ENCODE results near the gene KLHL40. TPM values are rescaled to one million over a fixed set of nuclear protein-coding genes. Genes with fewer than 3 reads are reported as not detected.

KLHL40 gene
- total and polyA plus RNA-seq, 10 of the 15 experiments (the other 5 are each of a cell fraction or from before 2014, with no cell fraction given) = not detected

GRCh38 chr3:42704136-42704841, 19.0 kb downstream of the KLHL40 start:
- ATAC-seq = no peak
- no peak overlapping the region for H2AFZ ChIP-seq (ENCODE audit: control insufficient read depth, low read depth, low read length)
- intact Hi-C loops (cut with micrococcal nuclease; ENCODE audit: unreplicated experiment) (no loop called here), in situ Hi-C loops (cut with MboI) (no loop called here)
- H3K36me3 ChIP-seq (ENCODE audit: control insufficient read depth in 2 of 2, insufficient read depth in 2 of 2, low read length in 1 of 2) = no peaks in the 10 kb centered on the region
- ChIA-PET RAD21 (ENCODE audit: unreplicated experiment) (no interaction called here), SMC1A (ENCODE audit: uncharacterized antibody, unreplicated experiment) (no interaction called here), POLR2A (no interaction called here), CTCF (no interaction called here)
- H4K20me1 ChIP-seq (ENCODE audit: control insufficient read depth, insufficient read depth) = no peaks in the 10 kb centered on the region
- no peak for FAIRE-seq
- no peak overlapping the region for H3K9ac ChIP-seq (ENCODE audit: control insufficient read depth, insufficient read depth, low read length)
- DNase-seq (ENCODE audit: low read depth, low spot score) = no peak
- H3K79me2 ChIP-seq (ENCODE audit: control insufficient read depth, insufficient read depth, low read length) = no peaks in the 10 kb centered on the region
- no peaks in the 10 kb centered on the region for H3K4me1 ChIP-seq (ENCODE audit: control insufficient read depth, insufficient read depth, low read length)
- no peak overlapping the region for H3K4me2 ChIP-seq (ENCODE audit: control insufficient read depth, insufficient read depth)
- H3K9me3 ChIP-seq (replicated peaks; ENCODE audit: control insufficient read depth, insufficient read depth, low read length) = no peaks in the 10 kb centered on the region
- no TSS peak for BruUV-seq (replicated peaks)
- no peak overlapping the region for H3K27ac ChIP-seq (ENCODE audit: control insufficient read depth, insufficient read depth)
- no peaks in the 10 kb centered on the region; a peak in 1 of 4 replicates for H3K27me3 ChIP-seq (replicated peaks in 1 of 2; ENCODE audit: control insufficient read depth in 2 of 2, insufficient read depth in 2 of 2, low read length in 1 of 2)
- H3K4me3 ChIP-seq = no peak overlapping the region
- 15% methylated on average over 8 of the region's 8 CpGs for WGBS (ENCODE audit: insufficient coverage, insufficient replicate concordance, low lambda C conversion rate, missing lambda C conversion rate)
- no peak for TF ChIP-seq RBBP5 (conservative IDR thresholded peaks at IDR 0.05)
- no peak for TF ChIP-seq ZNF384 (IDR thresholded peaks at IDR 0.05; ENCODE audit: borderline replicate concordance, low read depth, low read length)
- TF ChIP-seq CUX1 (IDR thresholded peaks at IDR 0.05; ENCODE audit: insufficient replicate concordance, low read depth, low read length) = no peak
- TF ChIP-seq, protein P1, sequence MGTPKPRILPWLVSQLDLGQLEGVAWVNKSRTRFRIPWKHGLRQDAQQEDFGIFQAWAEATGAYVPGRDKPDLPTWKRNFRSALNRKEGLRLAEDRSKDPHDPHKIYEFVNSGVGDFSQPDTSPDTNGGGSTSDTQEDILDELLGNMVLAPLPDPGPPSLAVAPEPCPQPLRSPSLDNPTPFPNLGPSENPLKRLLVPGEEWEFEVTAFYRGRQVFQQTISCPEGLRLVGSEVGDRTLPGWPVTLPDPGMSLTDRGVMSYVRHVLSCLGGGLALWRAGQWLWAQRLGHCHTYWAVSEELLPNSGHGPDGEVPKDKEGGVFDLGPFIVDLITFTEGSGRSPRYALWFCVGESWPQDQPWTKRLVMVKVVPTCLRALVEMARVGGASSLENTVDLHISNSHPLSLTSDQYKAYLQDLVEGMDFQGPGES (IDR thresholded peaks at IDR 0.05) = no peak
- TF ChIP-seq, protein P2, sequence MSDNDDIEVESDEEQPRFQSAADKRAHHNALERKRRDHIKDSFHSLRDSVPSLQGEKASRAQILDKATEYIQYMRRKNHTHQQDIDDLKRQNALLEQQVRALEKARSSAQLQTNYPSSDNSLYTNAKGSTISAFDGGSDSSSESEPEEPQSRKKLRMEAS (IDR thresholded peaks at IDR 0.05; ENCODE audit: low read depth, low read length) = no peak
- TF ChIP-seq NBN (IDR thresholded peaks at IDR 0.05) = no peak
- TF ChIP-seq POU2F2 (IDR thresholded peaks at IDR 0.05; ENCODE audit: borderline replicate concordance, low read depth, low read length) = no peak
- no peak for TF ChIP-seq FOXM1 (IDR thresholded peaks at IDR 0.05; ENCODE audit: low read depth, low read length)
- no peak for TF ChIP-seq SREBF1 (IDR thresholded peaks at IDR 0.05; ENCODE audit: low read length)
- TF ChIP-seq RAD51 (IDR thresholded peaks at IDR 0.05) = no peak
- TF ChIP-seq ZBTB40 (IDR thresholded peaks at IDR 0.05; ENCODE audit: borderline replicate concordance) = no peak
- TF ChIP-seq RELA (IDR thresholded peaks at IDR 0.05; ENCODE audit: borderline replicate concordance, partially characterized antibody) = no peak
- no peak for TF ChIP-seq BACH1 (IDR thresholded peaks at IDR 0.05; ENCODE audit: borderline replicate concordance)
- TF ChIP-seq SMAD1 (IDR thresholded peaks at IDR 0.05; ENCODE audit: low read depth, partially characterized antibody) = no peak
